NOMO-1 treated with DMSO at 0.1 percent for 48 hours (cell line): Measurements from ENCODE around the gene RBM23.

Source experiments
- DNase-seq: peaks from one replicate; lab custom pipeline; 2025; ENCODE audit not compliant: unreplicated experiment; lab: John Stamatoyannopoulos, UW

The RBM23 gene

GRCh38 chr14:22887260-22887989 lies 31.5 kb downstream of the RBM23 start:
- DNase-seq: peak; percentile 94

GRCh38 chr14:22886500-22887259 lies 32.3 kb downstream of the RBM23 start:
- DNase-seq: peak; percentile 66

GRCh38 chr14:22885975-22886374 lies 33.0 kb downstream of the RBM23 start:
- no peak for DNase-seq

- DNase-seq: no peak
Observed at GRCh38 chr14:22884738-22885523, 34.0 kb downstream of the RBM23 start.

GRCh38 chr14:22884076-22884737 lies 34.7 kb downstream of the RBM23 start:
- DNase-seq: no peak

- no peak for DNase-seq
Observed at GRCh38 chr14:22883173-22883976, 35.6 kb downstream of the RBM23 start, which contains the start of gene REM2. TSS of gene REM2 (plus strand) at chr14:22883222. CDS start at chr14:22883288, 66 bp downstream.

- DNase-seq: no peak
Observed at GRCh38 chr14:22882529-22883172, 36.3 kb downstream of the RBM23 start.

- DNase-seq: no peak
Observed at GRCh38 chr14:22882064-22882463, 36.9 kb downstream of the RBM23 start.

- no peak for DNase-seq
Observed at GRCh38 chr14:22878271-22879246, 40.4 kb downstream of the RBM23 start.

- DNase-seq: no peak
Observed at GRCh38 chr14:22877000-22877501, 41.9 kb downstream of the RBM23 start.

- DNase-seq: no peak
Observed at GRCh38 chr14:22875748-22876319, 43.1 kb downstream of the RBM23 start.

GRCh38 chr14:22875003-22875747 lies 43.8 kb downstream of the RBM23 start:
- DNase-seq: no peak

GRCh38 chr14:22872833-22873520 lies 46.0 kb downstream of the RBM23 start:
- no peak for DNase-seq

- peak; percentile 57 for DNase-seq
Observed at GRCh38 chr14:22872033-22872832, 46.7 kb downstream of the RBM23 start.

- peak; percentile 84 for DNase-seq
Observed at GRCh38 chr14:22871224-22872032, 47.5 kb downstream of the RBM23 start, which contains the start of gene LRP10. TSS of gene LRP10 (plus strand) at chr14:22871740. CDS start at chr14:22872304, 564 bp downstream.
